ENCODE data around the gene EIF3F. TPM values are rescaled to one million over a fixed set of nuclear protein-coding genes. Genes with fewer than 3 reads are reported as not detected.

Gene EIF3F, protein sequence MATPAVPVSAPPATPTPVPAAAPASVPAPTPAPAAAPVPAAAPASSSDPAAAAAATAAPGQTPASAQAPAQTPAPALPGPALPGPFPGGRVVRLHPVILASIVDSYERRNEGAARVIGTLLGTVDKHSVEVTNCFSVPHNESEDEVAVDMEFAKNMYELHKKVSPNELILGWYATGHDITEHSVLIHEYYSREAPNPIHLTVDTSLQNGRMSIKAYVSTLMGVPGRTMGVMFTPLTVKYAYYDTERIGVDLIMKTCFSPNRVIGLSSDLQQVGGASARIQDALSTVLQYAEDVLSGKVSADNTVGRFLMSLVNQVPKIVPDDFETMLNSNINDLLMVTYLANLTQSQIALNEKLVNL
- polyA plus RNA-seq (2013, experiment 1 of 2) = 405 TPM
- polyA plus RNA-seq (2013, experiment 2 of 2) = 391 TPM

DNA sequence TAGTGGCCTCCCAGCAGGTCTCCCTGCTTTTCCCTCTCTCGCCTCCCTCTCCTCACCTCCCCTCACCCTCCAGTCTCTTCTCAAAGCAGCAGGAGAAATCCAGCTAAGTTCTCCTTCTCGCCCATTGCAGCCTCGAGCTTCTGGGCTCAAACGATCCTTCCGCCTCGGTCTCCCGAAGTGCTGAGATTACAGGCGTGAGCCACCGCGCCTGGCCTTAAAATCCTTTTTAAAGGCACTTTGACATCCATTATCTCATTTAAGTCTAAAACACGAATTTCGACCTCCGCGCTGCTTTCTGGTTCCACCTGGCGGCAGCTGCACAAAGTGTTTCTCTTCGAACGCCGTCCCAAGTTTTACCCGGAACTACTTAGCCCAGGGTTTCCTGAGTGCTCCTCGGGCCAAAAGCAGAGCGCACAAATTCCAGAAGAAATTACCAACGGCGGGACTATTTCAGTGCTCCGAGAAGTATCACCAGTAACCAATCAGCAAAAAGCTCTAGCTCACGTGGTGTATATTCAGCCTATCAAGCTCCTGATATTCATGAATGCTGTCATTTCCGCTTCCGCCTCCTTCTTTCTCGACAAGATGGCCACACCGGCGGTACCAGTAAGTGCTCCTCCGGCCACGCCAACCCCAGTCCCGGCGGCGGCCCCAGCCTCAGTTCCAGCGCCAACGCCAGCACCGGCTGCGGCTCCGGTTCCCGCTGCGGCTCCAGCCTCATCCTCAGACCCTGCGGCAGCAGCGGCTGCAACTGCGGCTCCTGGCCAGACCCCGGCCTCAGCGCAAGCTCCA, at the start of gene EIF3F:
TSS of gene EIF3F (plus strand) at position 570 of the 792 bp plus-strand sequence. CDS start at position 586, 16 bp downstream.
- H3K4me1 ChIP-seq (ENCODE audit: control insufficient read depth, insufficient read depth, low read length, poor library complexity, severe bottlenecking) = peaks cover 14% of the 10 kb centered on the region
- H3K27ac ChIP-seq (ENCODE audit: low read depth, low read length, severe bottlenecking) = peak within 1 kb of the TSS; percentile 67
- no peaks in the 10 kb centered on the region for H3K9me3 ChIP-seq (ENCODE audit: control insufficient read depth, low read length)
- H3K4me3 ChIP-seq (ENCODE audit: extremely low read depth, insufficient read depth, low read length, poor library complexity, severe bottlenecking) = peak within 1 kb of the TSS; percentile 80
- H3K36me3 ChIP-seq (ENCODE audit: control insufficient read depth, insufficient read depth, low read length) = peaks cover 32% of the 10 kb centered on the region
- 2% methylated on average over 28 to 42 of the region's 47 CpGs for WGBS, 2 experiments (ENCODE audit: insufficient coverage in 2 of 2)

DNA sequence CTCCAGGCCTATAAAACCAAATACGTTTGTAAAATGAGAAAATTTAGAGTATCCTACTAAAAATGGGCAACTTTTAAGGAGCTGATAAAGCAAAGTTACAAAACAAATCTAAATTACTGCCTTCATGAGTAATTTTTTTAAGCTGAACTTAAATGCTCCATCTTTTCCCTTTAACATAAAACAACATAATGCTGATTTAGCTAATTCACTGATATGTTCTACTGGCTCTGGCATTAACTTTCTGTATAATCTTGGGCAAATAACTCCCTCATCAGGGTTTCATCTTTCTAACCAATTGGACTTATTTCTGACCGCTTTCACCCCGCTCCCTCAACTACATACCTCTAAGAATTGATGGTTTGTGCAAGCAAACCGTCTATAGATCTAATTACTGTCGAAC, 46.0 kb upstream of the EIF3F start:
- no peak overlapping the region for H3K27ac ChIP-seq (ENCODE audit: low read depth, low read length, severe bottlenecking)
- no peak overlapping the region for H3K4me3 ChIP-seq (ENCODE audit: extremely low read depth, insufficient read depth, low read length, poor library complexity, severe bottlenecking)
- peaks cover 5% of the 10 kb centered on the region for H3K9me3 ChIP-seq (ENCODE audit: control insufficient read depth, low read length)
- WGBS, 2 experiments (ENCODE audit: insufficient coverage in 2 of 2) = no CpG with 5 or more reads among the region's 5 CpGs
- no peaks in the 10 kb centered on the region for H3K36me3 ChIP-seq (ENCODE audit: control insufficient read depth, insufficient read depth, low read length)
- no peaks in the 10 kb centered on the region for H3K4me1 ChIP-seq (ENCODE audit: control insufficient read depth, insufficient read depth, low read length, poor library complexity, severe bottlenecking)

DNA sequence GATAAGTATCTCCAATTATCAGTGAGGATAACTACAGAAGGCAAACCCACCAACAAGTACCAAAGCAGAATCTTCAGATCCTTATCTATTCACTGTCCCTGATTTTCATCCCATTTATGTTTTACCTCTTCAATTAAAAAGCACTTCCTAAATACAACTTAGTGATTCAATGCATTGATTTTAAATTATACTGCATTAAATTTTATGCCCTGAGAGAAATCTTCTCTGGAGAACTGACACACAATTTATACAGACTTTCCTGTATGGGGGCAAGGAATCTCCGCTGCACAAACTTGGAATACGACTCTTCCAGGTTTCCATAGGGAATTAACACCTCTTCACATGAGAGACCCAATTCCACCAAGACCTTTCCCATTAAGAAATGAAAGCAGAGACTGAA, 45.5 kb upstream of the EIF3F start, which contains the start of gene OR10A3:
TSS of gene OR10A3 (minus strand) at position 101 of the 400 bp plus-strand sequence. CDS start 2,188 bp downstream, outside the sequence.
- no peaks in the 10 kb centered on the region for H3K4me1 ChIP-seq (ENCODE audit: control insufficient read depth, insufficient read depth, low read length, poor library complexity, severe bottlenecking)
- no peaks in the 10 kb centered on the region for H3K36me3 ChIP-seq (ENCODE audit: control insufficient read depth, insufficient read depth, low read length)
- WGBS, 2 experiments (ENCODE audit: insufficient coverage in 2 of 2) = 100% methylated on average over 1 of the region's 2 CpGs
- H3K27ac ChIP-seq (ENCODE audit: low read depth, low read length, severe bottlenecking) = no peak within 1 kb of the TSS
- peaks cover 5% of the 10 kb centered on the region for H3K9me3 ChIP-seq (ENCODE audit: control insufficient read depth, low read length)
- no peak within 1 kb of the TSS for H3K4me3 ChIP-seq (ENCODE audit: extremely low read depth, insufficient read depth, low read length, poor library complexity, severe bottlenecking)

DNA sequence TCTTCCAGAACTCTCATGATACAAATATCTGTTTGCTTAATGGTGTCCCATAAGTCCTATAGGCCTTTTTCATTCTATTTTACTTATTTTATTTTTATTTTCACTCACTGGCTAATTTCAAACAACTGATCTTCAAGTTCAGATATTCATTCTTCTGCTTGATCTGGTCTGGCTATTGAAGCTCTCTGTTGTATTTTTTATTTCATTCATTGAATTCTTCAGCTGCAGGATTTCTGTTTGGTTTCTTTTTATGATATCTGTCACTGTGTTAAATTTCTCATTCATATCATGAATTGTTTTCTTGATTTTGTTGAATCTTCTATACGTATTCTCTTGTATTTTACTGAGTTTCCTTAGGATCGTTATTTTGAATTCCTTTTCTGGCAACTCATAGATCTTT, 43.0 kb upstream of the EIF3F start:
- Histone ChIP-seq H3K27ac (ENCODE audit: low read depth, low read length, severe bottlenecking) (no peak overlapping the region), H3K36me3 (ENCODE audit: control insufficient read depth, insufficient read depth, low read length) (no peaks in the 10 kb centered on the region), H3K9me3 (ENCODE audit: control insufficient read depth, low read length) (peaks cover 5% of the 10 kb centered on the region), H3K4me3 (ENCODE audit: extremely low read depth, insufficient read depth, low read length, poor library complexity, severe bottlenecking) (no peak overlapping the region), H3K4me1 (ENCODE audit: control insufficient read depth, insufficient read depth, low read length, poor library complexity, severe bottlenecking) (no peaks in the 10 kb centered on the region)
- WGBS, 2 experiments (ENCODE audit: insufficient coverage in 2 of 2) = 83% methylated on average over 2 of the region's 2 CpGs; no CpG with 5 or more reads in 1 of the 2 experiments

DNA sequence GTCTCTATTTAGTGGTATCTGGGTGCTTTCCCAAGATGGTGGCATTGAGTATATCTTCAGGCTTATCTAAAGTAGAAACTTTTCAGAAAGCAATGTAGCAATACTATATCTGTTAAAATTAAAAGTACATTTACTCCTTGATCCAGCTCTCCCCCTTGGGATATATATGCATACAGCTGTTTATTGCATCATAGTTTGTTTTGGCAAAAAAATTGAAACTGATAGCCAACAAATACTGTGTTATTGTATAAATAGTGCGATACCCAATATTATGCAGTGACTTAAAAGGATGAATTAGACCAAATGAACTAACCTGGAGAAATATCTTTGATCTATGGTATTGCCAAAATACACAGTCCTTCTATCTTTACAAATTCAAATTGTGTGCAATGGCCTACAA, 37.2 kb upstream of the EIF3F start:
- no peaks in the 10 kb centered on the region for H3K4me1 ChIP-seq (ENCODE audit: control insufficient read depth, insufficient read depth, low read length, poor library complexity, severe bottlenecking)
- WGBS, 2 experiments (ENCODE audit: insufficient coverage in 2 of 2) = no CpG with 5 or more reads among the region's 1 CpG
- no peak overlapping the region for H3K27ac ChIP-seq (ENCODE audit: low read depth, low read length, severe bottlenecking)
- H3K9me3 ChIP-seq (ENCODE audit: control insufficient read depth, low read length) = no peaks in the 10 kb centered on the region
- H3K36me3 ChIP-seq (ENCODE audit: control insufficient read depth, insufficient read depth, low read length) = no peaks in the 10 kb centered on the region
- no peak overlapping the region for H3K4me3 ChIP-seq (ENCODE audit: extremely low read depth, insufficient read depth, low read length, poor library complexity, severe bottlenecking)

DNA sequence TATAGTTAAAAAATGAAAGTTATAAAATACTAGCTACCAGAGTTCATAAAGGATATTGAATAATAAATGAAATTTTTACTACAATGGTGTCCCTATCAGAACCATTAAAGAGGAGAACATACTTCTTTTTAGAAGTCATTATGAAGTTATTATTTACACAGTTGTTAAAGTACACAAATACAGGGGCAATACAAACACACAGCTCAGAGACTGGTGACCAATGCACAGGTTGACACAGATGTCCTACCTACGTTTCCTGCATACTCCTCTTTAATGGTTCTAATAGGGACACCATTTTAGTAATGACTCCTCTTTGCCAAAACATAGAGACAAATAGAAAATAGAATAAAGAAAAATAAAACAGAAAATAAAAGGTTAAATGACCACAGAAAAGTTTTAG, 31.9 kb upstream of the EIF3F start:
- H3K27ac ChIP-seq (ENCODE audit: low read depth, low read length, severe bottlenecking) = no peak overlapping the region
- 75% methylated on average over 1 of the region's 1 CpG; no CpG with 5 or more reads in 1 of the 2 experiments for WGBS, 2 experiments (ENCODE audit: insufficient coverage in 2 of 2)
- no peaks in the 10 kb centered on the region for H3K9me3 ChIP-seq (ENCODE audit: control insufficient read depth, low read length)
- H3K4me1 ChIP-seq (ENCODE audit: control insufficient read depth, insufficient read depth, low read length, poor library complexity, severe bottlenecking) = no peaks in the 10 kb centered on the region
- H3K4me3 ChIP-seq (ENCODE audit: extremely low read depth, insufficient read depth, low read length, poor library complexity, severe bottlenecking) = no peak overlapping the region
- no peaks in the 10 kb centered on the region for H3K36me3 ChIP-seq (ENCODE audit: control insufficient read depth, insufficient read depth, low read length)

DNA sequence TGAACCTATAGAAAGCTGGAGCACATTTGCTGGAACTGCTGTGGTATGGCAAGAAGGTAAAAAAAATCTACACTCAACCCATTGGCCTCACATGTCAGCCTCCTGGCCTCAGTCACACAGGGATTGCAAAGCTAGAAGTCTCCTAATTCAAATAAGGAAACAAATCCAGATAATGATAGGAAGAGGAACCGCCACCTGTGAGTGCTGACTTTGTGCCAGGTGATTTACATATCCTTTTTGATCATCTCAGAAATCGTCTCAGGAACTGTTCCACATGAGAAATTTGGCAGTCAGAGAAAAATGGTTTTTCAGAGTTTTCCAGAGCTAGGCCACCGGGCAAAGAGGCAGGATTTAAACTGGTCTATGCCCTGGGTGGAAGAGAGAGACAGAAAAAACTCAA, 22.9 kb upstream of the EIF3F start:
- no peak overlapping the region for H3K27ac ChIP-seq (ENCODE audit: low read depth, low read length, severe bottlenecking)
- H3K4me1 ChIP-seq (ENCODE audit: control insufficient read depth, insufficient read depth, low read length, poor library complexity, severe bottlenecking) = peaks cover 6% of the 10 kb centered on the region
- no peaks in the 10 kb centered on the region for H3K9me3 ChIP-seq (ENCODE audit: control insufficient read depth, low read length)
- no peak overlapping the region for H3K4me3 ChIP-seq (ENCODE audit: extremely low read depth, insufficient read depth, low read length, poor library complexity, severe bottlenecking)
- WGBS, 2 experiments (ENCODE audit: insufficient coverage in 2 of 2) = 50 to 85% methylated on average over 2 of the region's 3 CpGs
- H3K36me3 ChIP-seq (ENCODE audit: control insufficient read depth, insufficient read depth, low read length) = no peaks in the 10 kb centered on the region

DNA sequence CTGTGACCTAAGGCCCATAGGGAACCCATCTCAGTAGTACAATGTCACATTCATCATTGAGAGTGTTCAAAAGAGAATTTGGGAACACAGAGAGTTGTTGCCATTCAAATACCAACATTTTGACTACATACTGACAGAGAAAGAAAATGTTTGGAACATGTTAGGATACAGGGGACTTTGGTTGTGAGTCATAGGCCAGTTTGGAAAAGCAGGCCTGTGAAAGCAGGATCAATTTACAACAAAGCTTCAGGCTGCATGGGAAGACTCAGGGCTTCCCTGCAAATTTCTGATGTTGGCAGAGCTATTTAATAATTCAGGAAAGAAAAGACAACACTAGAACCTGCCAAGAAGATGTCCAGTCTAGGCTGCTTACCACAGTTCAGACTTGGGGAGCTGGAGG, 22.3 kb upstream of the EIF3F start:
- H3K9me3 ChIP-seq (ENCODE audit: control insufficient read depth, low read length) = no peaks in the 10 kb centered on the region
- no peaks in the 10 kb centered on the region for H3K36me3 ChIP-seq (ENCODE audit: control insufficient read depth, insufficient read depth, low read length)
- no peak overlapping the region for H3K4me3 ChIP-seq (ENCODE audit: extremely low read depth, insufficient read depth, low read length, poor library complexity, severe bottlenecking)
- H3K4me1 ChIP-seq (ENCODE audit: control insufficient read depth, insufficient read depth, low read length, poor library complexity, severe bottlenecking) = peaks cover 6% of the 10 kb centered on the region
- no peak overlapping the region for H3K27ac ChIP-seq (ENCODE audit: low read depth, low read length, severe bottlenecking)

DNA sequence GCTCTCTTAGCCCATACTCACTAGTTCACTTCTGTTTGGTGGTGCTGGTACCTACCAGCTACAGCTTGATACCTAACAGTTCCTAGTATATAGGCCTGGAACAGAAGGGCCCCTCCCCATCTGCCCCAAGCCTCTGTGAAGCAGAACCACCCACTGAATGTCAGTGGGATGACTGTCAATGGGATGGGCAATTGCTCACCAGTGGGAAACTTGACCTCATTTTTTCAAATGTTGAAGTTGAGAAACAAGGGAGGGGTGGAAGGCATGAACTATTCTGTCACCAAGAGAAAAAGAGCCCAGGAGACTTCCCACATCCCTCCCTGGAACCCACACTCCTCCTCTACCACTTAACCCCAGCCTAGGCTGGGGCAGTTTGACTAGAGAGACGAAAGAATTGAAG, 21.8 kb upstream of the EIF3F start, which contains the start of gene NLRP10:
TSS of gene NLRP10 (minus strand) at position 62 of the 400 bp plus-strand sequence. CDS start 1,952 bp downstream, outside the sequence.
- WGBS, 2 experiments (ENCODE audit: insufficient coverage in 2 of 2) = no CpG with 5 or more reads among the region's 1 CpG
- peaks cover 6% of the 10 kb centered on the region for H3K4me1 ChIP-seq (ENCODE audit: control insufficient read depth, insufficient read depth, low read length, poor library complexity, severe bottlenecking)
- no peak within 1 kb of the TSS for H3K4me3 ChIP-seq (ENCODE audit: extremely low read depth, insufficient read depth, low read length, poor library complexity, severe bottlenecking)
- H3K27ac ChIP-seq (ENCODE audit: low read depth, low read length, severe bottlenecking) = no peak within 1 kb of the TSS
- no peaks in the 10 kb centered on the region for H3K9me3 ChIP-seq (ENCODE audit: control insufficient read depth, low read length)
- H3K36me3 ChIP-seq (ENCODE audit: control insufficient read depth, insufficient read depth, low read length) = no peaks in the 10 kb centered on the region

DNA sequence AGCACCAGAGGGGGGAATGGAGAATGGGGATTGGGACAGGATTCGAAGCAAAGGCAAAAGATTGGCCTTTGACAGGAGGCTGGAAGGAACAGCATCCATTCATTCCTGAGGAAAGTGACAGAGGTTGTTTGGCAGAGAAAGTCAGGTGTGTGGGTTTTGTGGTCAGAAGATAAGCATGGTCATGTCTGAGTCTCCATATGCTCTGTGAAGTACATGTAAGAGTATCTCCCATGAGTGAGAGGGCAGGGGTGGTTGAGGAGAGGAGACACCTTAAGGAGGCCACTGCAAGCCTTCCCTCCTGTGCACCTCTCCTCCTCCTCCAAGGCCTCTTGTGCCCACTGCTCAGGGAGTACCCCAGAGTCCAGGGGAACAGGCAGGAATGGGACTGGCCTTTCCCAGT, 20.0 kb upstream of the EIF3F start:
- Histone ChIP-seq H3K27ac (ENCODE audit: low read depth, low read length, severe bottlenecking) (no peak overlapping the region), H3K4me3 (ENCODE audit: extremely low read depth, insufficient read depth, low read length, poor library complexity, severe bottlenecking) (no peak overlapping the region), H3K4me1 (ENCODE audit: control insufficient read depth, insufficient read depth, low read length, poor library complexity, severe bottlenecking) (peaks cover 6% of the 10 kb centered on the region), H3K36me3 (ENCODE audit: control insufficient read depth, insufficient read depth, low read length) (no peaks in the 10 kb centered on the region), H3K9me3 (ENCODE audit: control insufficient read depth, low read length) (no peaks in the 10 kb centered on the region)
- 70 to 100% methylated on average over 1 of the region's 1 CpG for WGBS, 2 experiments (ENCODE audit: insufficient coverage in 2 of 2)

DNA sequence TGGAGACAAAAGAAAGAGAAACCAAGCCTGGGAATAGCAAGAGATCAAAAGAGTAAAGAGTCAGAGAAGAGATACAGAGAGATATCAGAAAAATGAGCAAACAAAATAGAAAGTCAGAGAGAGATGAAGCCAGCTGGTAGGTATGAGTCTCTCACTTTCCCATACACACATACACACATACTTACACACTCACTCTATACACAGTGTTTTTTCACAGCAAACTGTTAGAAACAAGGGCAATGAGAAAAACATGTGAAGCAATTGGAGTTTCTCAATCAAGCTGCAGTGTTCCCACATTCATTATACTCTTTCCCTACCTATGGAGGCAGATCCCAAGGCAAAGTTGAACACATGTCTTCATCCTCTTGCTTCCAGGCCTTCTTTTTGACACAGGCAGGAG, 19.3 kb upstream of the EIF3F start:
- no peak overlapping the region for H3K4me3 ChIP-seq (ENCODE audit: extremely low read depth, insufficient read depth, low read length, poor library complexity, severe bottlenecking)
- H3K9me3 ChIP-seq (ENCODE audit: control insufficient read depth, low read length) = no peaks in the 10 kb centered on the region
- H3K27ac ChIP-seq (ENCODE audit: low read depth, low read length, severe bottlenecking) = no peak overlapping the region

More for the DNA sequence above, 19.3 kb upstream of the EIF3F start:
- Histone ChIP-seq H3K4me1 (ENCODE audit: control insufficient read depth, insufficient read depth, low read length, poor library complexity, severe bottlenecking) (peaks cover 6% of the 10 kb centered on the region), H3K36me3 (ENCODE audit: control insufficient read depth, insufficient read depth, low read length) (no peaks in the 10 kb centered on the region)

All from mesodermal cell (in vitro differentiated cells).